Endothelial cell of umbilical vein (primary cell): ENCODE measurements around the gene WDR82.

Experiments
- EZH2 ChIP-seq: IDR thresholded peaks from 2 replicates; pipeline ENCODE4 v1.6.1; 2012; ENCODE audit warnings: borderline replicate concordance, low read depth, mild to moderate bottlenecking, moderate library complexity, low read length, inconsistent platforms; ENCODE audit not compliant: severe bottlenecking
- FOS ChIP-seq: IDR thresholded peaks from 2 replicates; pipeline ENCODE4 v1.6.1; 2011; ENCODE audit warnings: mild to moderate bottlenecking, low read length, moderate library complexity, borderline replicate concordance; ENCODE audit not compliant: insufficient read depth
- GATA2 ChIP-seq: IDR thresholded peaks from 2 replicates; pipeline ENCODE4 v1.7.0; 2011; ENCODE audit warnings: low read depth, mild to moderate bottlenecking, moderate library complexity, mixed read lengths, low read length; ENCODE audit not compliant: insufficient read length, insufficient read depth
- JUN ChIP-seq: IDR thresholded peaks from 2 replicates; pipeline ENCODE4 v1.6.1; 2011; ENCODE audit warnings: borderline replicate concordance, low read depth; ENCODE audit not compliant: insufficient read length, insufficient read depth
- MYC ChIP-seq: IDR thresholded peaks from one replicate; pipeline ENCODE4 v1.6.1; 2011; ENCODE audit warnings: mild to moderate bottlenecking, low read depth, low read length
- POLR2A ChIP-seq: IDR thresholded peaks from 2 replicates; pipeline ENCODE4 v1.6.1; 2012; ENCODE audit warnings: low read depth, mild to moderate bottlenecking, control low read depth, low read length
- POLR2AphosphoS5 ChIP-seq: IDR thresholded peaks from 2 replicates; pipeline ENCODE4 v1.6.1; 2012; ENCODE audit warnings: low read depth, mild to moderate bottlenecking, control low read depth, low read length, moderate library complexity; ENCODE audit not compliant: insufficient read depth
- TF ChIP-seq, protein P1 (sequence below), 2 donors: IDR thresholded peaks; 1 replicate in 1 of 2; 2 replicates in 1 of 2; pipeline ENCODE4 v1.5.1; 2011; ENCODE audit warnings: low read length in 2 of 2, mild to moderate bottlenecking in 2 of 2, moderate library complexity in 2 of 2, control low read depth in 1 of 2, inconsistent platforms in 1 of 2, low read depth in 1 of 2; ENCODE audit not compliant: insufficient read depth in 1 of 2; ENCODE audit errors: extremely low read depth in 1 of 2
- TF ChIP-seq, protein P2 (sequence below): IDR thresholded peaks from 2 replicates; pipeline ENCODE4 v1.6.1; 2011; ENCODE audit not compliant: insufficient read depth, insufficient read length

DNA sequence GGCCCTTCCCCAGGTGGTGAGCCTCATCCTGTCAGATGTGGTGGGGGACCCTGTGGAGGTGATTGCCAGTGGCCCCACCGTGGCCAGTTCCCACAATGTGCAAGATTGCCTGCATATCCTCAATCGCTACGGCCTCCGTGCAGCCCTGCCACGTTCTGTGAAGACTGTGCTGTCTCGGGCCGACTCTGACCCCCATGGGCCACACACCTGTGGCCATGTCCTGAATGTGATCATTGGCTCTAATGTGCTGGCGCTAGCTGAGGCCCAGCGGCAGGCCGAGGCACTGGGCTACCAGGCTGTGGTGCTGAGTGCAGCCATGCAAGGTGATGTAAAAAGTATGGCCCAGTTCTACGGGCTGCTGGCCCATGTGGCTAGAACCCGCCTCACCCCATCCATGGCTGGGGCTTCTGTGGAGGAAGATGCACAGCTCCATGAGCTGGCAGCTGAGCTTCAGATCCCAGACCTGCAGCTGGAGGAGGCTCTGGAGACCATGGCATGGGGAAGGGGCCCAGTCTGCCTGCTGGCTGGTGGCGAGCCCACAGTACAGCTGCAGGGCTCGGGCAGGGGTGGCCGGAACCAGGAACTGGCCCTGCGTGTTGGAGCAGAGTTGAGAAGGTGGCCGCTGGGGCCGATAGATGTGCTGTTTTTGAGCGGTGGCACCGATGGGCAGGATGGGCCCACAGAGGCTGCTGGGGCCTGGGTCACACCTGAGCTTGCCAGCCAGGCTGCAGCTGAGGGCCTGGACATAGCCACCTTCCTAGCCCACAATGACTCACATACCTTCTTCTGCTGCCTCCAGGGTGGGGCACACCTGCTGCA, 14.0 kb upstream of the WDR82 start:
- TF ChIP-seq POLR2AphosphoS5 (no peak), MYC (no peak), POLR2A (no peak), JUN (no peak), GATA2 (no peak), EZH2 (no peak), FOS (no peak)
- TF ChIP-seq, protein P1, sequence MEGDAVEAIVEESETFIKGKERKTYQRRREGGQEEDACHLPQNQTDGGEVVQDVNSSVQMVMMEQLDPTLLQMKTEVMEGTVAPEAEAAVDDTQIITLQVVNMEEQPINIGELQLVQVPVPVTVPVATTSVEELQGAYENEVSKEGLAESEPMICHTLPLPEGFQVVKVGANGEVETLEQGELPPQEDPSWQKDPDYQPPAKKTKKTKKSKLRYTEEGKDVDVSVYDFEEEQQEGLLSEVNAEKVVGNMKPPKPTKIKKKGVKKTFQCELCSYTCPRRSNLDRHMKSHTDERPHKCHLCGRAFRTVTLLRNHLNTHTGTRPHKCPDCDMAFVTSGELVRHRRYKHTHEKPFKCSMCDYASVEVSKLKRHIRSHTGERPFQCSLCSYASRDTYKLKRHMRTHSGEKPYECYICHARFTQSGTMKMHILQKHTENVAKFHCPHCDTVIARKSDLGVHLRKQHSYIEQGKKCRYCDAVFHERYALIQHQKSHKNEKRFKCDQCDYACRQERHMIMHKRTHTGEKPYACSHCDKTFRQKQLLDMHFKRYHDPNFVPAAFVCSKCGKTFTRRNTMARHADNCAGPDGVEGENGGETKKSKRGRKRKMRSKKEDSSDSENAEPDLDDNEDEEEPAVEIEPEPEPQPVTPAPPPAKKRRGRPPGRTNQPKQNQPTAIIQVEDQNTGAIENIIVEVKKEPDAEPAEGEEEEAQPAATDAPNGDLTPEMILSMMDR (IDR thresholded peaks at IDR 0.05; ENCODE audit: extremely low read depth in 1 of 2, insufficient read depth in 1 of 2, low read depth in 1 of 2, low read length in 2 of 2): no peak
- TF ChIP-seq, protein P2, sequence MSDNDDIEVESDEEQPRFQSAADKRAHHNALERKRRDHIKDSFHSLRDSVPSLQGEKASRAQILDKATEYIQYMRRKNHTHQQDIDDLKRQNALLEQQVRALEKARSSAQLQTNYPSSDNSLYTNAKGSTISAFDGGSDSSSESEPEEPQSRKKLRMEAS: no peak
